ENCODE measurements around the gene PHF12.

GRCh38 chr17:28969706-28970393 lies 18.5 kb upstream of the PHF12 start:
- TF ChIP-seq CTCF (IDR thresholded peaks at IDR 0.05 in 2 of 3, conservative IDR thresholded peaks at IDR 0.05 in 1 of 3; ENCODE audit: control insufficient read depth in 2 of 3, extremely low read depth in 1 of 3, insufficient read depth in 1 of 3, low read depth in 3 of 3, low read length in 3 of 3), result no peak
- TF ChIP-seq BACH1 (IDR thresholded peaks at IDR 0.05; ENCODE audit: borderline replicate concordance), result no peak

All from GM12878 (cell line).